AG04449 (cell line): ENCODE measurements around the gene CD37.
"Not testable (repeated sequence)": the region's sequence is repeated elsewhere in the genome, so short reads cannot be mapped to it uniquely, and the experiment has no call there.

Experiments
- CTCF ChIA-PET: fragments of 350-600 bp; formaldehyde crosslinking; extraction: SDS; loops from one replicate; lab custom pipeline; 2021; ENCODE audit warnings: antibody characterized with exemption; lab: Yijun Ruan, JAX
- POLR2A ChIA-PET: fragments of 400-600, 350-600 bp; formaldehyde crosslinking; extraction: SDS; loops from one replicate; lab custom pipeline; 2020; ENCODE audit warnings: antibody characterized with exemption, inconsistent platforms; lab: Yijun Ruan, JAX
- DNase-seq: peaks from one replicate; pipeline ENCODE4 v3.0.0-alpha.2; 2010; ENCODE audit warnings: low read depth, low spot score
- H3K4me3 ChIP-seq: 2 replicates; pipeline ENCODE4 v1.5.1; 2011; ENCODE audit warnings: low read depth, mild to moderate bottlenecking, control low read depth, low read length
- TF ChIP-seq, protein P1 (sequence below): IDR thresholded peaks from one replicate; pipeline ENCODE4 v1.5.1; 2011; ENCODE audit warnings: mild to moderate bottlenecking, moderate library complexity, low read length, control low read depth, inconsistent platforms; ENCODE audit not compliant: insufficient read depth; ENCODE audit errors: missing control alignments

Gene CD37

DNA sequence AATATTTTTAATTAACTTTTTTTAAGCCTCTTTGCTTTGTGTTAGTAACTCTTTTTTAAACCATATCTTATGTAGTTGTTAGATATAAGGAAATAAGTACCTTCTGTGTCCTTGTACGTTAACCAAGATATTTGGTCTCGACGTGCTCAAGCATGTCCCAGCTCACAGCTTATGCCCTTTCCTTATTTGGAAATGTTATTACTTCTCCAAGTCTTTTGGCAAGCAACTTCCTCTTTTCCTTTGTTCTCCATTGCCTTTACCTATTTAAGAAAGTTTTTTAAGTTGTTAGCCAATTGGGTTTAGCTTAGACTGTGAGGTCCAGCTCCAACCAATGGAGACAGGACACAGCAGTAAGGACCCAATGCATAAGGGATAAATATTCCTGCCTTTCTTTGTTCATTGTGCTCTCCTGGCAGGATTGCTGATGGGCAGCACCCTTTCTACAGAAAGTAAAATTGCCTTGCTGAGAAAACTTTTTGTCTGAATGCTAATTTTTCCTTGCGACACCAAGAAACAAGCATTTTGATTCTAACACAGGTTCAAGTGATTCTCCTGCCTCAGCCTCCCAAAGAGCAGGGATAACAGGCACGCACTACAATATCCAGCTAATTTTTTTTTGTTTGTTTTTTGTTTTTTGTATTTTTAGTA is 33.6 kb downstream of the CD37 start:
- POLR2A ChIA-PET: no interaction called here
- TF ChIP-seq, protein P1, sequence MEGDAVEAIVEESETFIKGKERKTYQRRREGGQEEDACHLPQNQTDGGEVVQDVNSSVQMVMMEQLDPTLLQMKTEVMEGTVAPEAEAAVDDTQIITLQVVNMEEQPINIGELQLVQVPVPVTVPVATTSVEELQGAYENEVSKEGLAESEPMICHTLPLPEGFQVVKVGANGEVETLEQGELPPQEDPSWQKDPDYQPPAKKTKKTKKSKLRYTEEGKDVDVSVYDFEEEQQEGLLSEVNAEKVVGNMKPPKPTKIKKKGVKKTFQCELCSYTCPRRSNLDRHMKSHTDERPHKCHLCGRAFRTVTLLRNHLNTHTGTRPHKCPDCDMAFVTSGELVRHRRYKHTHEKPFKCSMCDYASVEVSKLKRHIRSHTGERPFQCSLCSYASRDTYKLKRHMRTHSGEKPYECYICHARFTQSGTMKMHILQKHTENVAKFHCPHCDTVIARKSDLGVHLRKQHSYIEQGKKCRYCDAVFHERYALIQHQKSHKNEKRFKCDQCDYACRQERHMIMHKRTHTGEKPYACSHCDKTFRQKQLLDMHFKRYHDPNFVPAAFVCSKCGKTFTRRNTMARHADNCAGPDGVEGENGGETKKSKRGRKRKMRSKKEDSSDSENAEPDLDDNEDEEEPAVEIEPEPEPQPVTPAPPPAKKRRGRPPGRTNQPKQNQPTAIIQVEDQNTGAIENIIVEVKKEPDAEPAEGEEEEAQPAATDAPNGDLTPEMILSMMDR: no peak
- no peak for DNase-seq
- CTCF ChIA-PET: no interaction called here
- H3K4me3 ChIP-seq: no peak overlapping the region

DNA sequence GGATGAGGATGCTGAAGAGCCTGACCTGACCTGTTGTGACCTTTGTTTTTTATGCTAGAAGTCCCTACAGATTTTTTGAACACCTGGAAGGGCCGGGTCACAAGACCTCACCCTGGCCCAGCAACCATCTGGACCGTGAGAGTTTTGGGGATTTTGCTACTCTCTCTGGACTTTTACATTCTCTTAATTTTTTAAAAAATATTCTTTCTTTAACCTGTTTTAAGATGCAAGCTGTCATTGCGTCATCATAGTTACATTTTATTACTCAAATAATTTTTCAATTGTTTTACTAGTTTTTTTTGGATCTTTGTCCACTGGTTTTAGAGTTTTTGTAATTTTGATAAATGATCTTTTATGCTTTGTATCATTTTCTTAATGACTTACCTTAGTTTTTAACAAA is 36.0 kb downstream of the CD37 start:
- no peak for DNase-seq
- POLR2A ChIA-PET: no interaction called here
- H3K4me3 ChIP-seq: no peak overlapping the region
- CTCF ChIA-PET: no interaction called here
- TF ChIP-seq, protein P1: no peak

DNA sequence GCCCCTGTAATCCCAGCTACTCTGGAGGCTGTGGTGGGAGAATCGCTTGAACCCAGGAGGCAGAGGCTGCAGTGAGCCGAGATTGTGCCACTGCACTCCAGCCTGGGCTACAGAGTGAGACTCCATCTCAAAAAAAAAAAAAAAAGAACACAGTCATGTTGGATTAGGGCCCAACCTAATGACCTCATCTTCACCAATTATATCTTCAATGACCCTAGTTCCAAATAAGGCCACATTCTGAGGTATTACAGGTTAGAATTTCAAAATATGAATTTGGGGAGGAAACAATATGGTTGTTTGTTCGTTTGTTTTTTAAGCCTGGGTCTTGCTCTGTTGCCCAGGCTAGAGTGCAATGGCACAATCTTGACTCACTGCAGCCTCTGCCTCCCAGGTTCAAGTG is 38.0 kb downstream of the CD37 start:
- CTCF ChIA-PET, H3K4me3 ChIP-seq, DNase-seq: not testable (repeated sequence)
- POLR2A ChIA-PET: interaction anchor here (0.7 kb wide), 1 partner anchor 104 kb away, joined by 3 read pairs; no protein-coding TSS in a partner anchor

DNA sequence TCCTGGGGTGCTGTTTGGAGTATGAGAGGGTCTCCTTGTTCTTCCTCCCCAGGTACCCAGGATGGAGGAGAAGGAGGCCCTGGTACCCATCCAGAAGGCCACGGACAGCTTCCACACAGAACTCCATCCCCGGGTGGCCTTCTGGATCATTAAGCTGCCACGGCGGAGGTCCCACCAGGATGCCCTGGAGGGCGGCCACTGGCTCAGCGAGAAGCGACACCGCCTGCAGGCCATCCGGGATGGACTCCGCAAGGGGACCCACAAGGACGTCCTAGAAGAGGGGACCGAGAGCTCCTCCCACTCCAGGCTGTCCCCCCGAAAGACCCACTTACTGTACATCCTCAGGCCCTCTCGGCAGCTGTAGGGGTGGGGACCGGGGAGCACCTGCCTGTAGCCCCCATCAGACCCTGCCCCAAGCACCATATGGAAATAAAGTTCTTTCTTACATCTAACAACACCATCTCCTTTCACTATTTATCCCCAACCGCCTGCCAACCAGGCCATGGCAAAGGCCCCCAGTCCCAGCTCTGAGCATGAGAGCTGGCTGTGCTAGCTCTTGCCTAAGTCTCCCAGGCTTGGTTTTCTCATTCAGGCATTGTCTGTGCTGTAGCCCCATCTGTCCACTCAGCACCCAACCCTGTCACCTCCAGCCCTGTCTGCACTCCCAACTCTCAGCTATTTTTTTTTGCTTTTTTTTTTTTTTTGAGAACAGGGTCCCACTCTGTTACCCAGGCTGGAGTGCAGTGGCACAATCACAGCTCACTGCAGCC is 39.6 kb downstream of the CD37 start:
- DNase-seq: no peak
- ChIA-PET CTCF (interaction anchor here (1.2 kb wide), 1 partner anchor 17 kb away, joined by 4 read pairs; no protein-coding TSS in a partner anchor), POLR2A (no interaction called here)
- TF ChIP-seq, protein P1: no peak
- no peak overlapping the region for H3K4me3 ChIP-seq

DNA sequence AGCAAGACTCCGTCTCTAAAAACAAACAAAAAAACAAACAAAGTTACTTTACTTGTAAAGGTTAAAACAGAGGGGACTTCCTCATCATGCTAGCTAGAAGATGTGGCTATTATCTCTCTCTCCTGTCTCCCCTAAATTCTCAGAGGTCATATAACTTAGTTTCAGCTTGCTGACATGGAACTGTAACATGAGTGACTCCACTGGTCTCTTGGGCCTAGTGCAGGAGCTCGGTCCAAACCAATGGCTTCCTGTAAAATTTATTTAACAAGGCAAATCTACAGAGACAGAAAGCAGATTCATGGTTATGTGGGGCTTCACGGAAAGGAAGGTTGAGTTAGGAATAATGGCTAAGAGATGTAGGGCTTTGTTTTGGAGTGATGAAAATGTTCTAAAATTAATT is 43.3 kb downstream of the CD37 start:
- H3K4me3 ChIP-seq: no peak overlapping the region
- no peak for DNase-seq
- TF ChIP-seq, protein P1: no peak
- CTCF ChIA-PET: interaction anchor here (1.5 to 3.7 kb wide), 3 partner anchors 8 to 13 kb away, joined by 4 to 18 read pairs (median 5); no protein-coding TSS in a partner anchor
- POLR2A ChIA-PET: no interaction called here

DNA sequence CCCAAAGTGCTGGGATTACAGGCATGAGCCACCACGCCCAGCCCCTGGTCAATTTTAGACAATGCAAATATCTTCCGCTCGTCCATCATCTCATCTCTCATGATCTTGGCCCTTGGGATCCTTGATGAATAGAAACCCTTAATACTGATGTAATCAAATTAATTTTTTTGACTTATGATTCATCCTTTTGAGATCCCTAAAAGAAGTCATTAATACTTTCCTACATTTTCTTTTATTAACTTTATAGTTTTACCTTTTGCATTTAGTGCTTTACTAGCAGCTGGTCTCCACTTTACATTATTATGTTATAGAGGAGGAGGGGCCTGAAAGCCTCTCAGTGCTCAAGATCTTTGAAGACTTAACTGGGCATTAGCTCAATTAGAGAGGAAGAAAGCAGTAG is 45.2 kb downstream of the CD37 start:
- ChIA-PET CTCF (interaction anchor here (0.9 to 3.7 kb wide), 4 partner anchors 9 to 155 kb away, joined by 3 to 18 read pairs (median 3); no protein-coding TSS in a partner anchor), POLR2A (no interaction called here)
- no peak for DNase-seq
- TF ChIP-seq, protein P1: no peak
- H3K4me3 ChIP-seq: no peak overlapping the region
